ENCODE measurements around the gene PNMA6F. TPM values are rescaled to one million over a fixed set of nuclear protein-coding genes. Genes with fewer than 3 reads are reported as not detected.
A peak's percentile ranks its signal among the peaks of the same experiment; 100 is the strongest.

The PNMA6F gene
- total RNA-seq, 2 experiments from 2014 or later, result not detected

DNA sequence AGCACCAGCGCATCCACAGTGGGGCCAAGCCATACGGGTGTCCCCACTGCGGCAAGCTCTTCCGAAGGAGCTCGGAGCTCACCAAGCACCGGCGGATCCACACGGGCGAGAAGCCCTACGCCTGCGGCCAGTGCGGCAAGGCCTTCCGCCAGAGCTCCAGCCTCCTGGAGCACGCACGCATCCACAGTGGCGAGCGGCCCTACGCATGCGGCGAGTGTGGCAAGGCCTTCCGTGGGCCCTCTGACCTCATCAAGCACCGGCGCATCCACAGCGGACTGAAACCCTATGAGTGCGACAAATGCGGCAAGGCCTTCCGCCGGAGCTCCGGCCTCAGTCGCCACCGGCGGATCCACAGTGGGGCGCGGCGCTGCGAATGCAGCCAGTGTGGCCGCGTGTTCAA is 26.0 kb upstream of the PNMA6F start:
- Mint-ChIP-seq H3K27ac (no peak overlapping the region), H3K4me1 (peaks cover 34% of the 10 kb centered on the region), H3K36me3 (peaks cover 49% of the 10 kb centered on the region), H3K4me3 (no peak overlapping the region), H3K9me3 (ENCODE audit: low read depth) (no peaks in the 10 kb centered on the region), H3K27me3 (no peaks in the 10 kb centered on the region)
- DNase-seq (no peak), ATAC-seq (no peak)
- CTCF ChIA-PET, result no interaction called here

DNA sequence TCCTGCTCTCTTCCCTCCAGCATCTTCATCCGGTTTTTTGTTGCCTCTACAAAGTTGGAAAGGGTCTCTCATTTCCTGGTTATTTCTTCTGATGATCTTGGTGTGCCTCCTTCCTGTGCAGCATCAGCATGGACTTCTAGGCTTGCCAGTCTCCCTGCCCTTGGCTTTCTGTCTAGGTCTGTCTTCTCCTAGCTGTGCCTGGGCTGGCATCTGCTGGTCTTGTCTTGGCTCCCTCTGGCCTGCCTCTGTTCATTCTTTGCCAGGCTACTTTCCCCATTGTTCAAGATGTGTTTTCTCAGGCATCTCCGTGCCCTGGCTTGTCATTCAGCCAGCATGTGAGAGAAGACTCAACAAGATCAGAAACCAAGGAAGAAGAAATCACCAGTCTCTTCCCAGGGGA is 22.1 kb upstream of the PNMA6F start:
- Mint-ChIP-seq H3K9me3 (ENCODE audit: low read depth) (no peaks in the 10 kb centered on the region), H3K4me3 (peak overlapping the region; percentile 40), H3K27me3 (no peaks in the 10 kb centered on the region), H3K4me1 (peaks cover 50% of the 10 kb centered on the region), H3K27ac (peak overlapping the region; percentile 90), H3K36me3 (peaks cover 64% of the 10 kb centered on the region)
- no peak for ATAC-seq
- CTCF ChIA-PET, result interaction anchor here (1.3 to 1.4 kb wide), 2 partner anchors 56 to 163 kb away, joined by 3 to 4 read pairs; no protein-coding TSS in a partner anchor
- DNase-seq, result no peak

DNA sequence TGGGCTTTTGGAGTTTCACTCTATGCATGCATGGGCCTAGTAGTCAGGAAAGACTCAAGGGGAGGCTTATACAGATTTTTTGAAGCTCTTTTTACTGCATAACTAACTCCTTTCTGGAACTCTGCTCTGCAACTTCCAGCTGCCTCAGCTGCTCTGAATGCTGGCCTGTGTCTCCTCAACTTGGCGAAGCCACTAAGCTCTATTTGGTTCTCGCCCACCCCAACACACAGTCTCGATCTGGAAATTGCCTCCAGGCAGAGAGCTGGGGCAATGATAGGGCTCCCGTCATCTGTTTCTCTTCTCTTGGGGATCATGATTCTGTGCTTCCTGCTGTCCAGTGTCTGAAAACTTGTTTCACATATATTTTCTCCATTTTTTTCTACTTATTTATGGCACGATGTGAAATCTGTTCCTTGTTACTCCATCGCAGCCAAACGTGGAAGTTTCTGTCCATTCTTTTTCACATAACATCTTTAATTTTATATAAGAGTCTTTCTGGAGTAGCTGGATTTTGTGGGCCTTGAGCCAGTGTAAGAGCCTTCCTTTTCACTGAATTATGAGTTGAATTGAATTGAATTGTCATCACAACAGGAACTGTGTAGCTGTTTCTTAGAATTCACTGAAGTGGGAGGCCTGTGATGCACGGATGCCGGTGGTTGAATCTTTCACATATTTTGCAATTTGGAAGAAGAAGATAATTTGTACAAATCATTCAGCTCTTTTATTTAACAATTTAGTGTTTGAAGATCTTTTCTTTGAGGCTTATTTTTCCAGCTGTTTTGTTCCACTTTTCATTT is 21.4 kb upstream of the PNMA6F start:
- Mint-ChIP-seq H3K36me3 (peaks cover 66% of the 10 kb centered on the region), H3K4me1 (peaks cover 51% of the 10 kb centered on the region), H3K27me3 (no peaks in the 10 kb centered on the region), H3K9me3 (ENCODE audit: low read depth) (no peaks in the 10 kb centered on the region), H3K27ac (peak overlapping the region; percentile 90), H3K4me3 (peak overlapping the region; percentile 40)
- peak; percentile 55 for ATAC-seq
- CTCF ChIA-PET, result interaction anchor here (1.3 to 1.4 kb wide), 2 partner anchors 56 to 164 kb away, joined by 3 to 4 read pairs; no protein-coding TSS in a partner anchor
- no peak for DNase-seq

DNA sequence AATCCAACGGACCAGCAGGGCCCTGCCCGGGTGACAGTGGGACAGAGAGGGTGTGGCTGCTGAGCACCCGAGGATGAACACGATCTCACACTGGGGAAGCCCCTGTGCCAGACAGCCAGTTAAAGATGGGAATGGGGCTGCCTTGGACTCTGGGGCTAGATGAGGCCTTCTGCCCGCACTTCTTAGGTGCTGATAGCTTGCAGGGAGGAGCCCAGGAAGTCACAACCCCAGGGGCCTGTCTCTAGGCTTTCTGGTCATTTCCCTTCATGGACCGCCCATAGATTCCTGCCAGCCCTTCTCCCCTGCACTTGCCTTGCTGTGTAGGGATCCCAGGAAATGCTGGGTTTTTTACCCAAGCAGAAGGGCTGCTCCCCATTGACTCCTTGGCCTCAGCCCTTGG is 18.5 kb upstream of the PNMA6F start:
- Mint-ChIP-seq H3K27ac (no peak overlapping the region), H3K4me1 (peaks cover 75% of the 10 kb centered on the region), H3K36me3 (peaks cover 67% of the 10 kb centered on the region), H3K4me3 (no peak overlapping the region), H3K27me3 (no peaks in the 10 kb centered on the region), H3K9me3 (ENCODE audit: low read depth) (no peaks in the 10 kb centered on the region)
- no peak for DNase-seq
- no peak for ATAC-seq
- CTCF ChIA-PET, result no interaction called here

DNA sequence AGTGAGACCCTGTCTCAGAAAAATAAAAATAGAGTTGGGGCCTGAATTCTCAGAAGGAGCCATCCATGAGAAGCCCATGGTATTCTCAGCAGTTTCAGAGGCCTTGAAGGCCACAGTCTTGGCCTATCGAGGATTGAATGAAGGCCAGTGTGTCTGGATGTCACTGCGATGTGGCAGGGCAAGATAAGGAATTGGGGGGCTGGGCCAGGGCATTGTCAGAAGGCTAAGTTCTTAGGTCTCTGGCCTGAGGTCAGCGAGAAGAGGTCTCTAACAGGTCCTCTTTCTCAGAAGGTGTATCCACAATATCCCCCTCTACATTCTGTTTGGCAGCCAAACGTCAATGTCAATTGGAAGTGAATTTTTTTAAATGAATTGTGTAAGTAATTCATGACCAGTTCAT is 18.1 kb upstream of the PNMA6F start:
- H3K27me3 Mint-ChIP-seq, result no peaks in the 10 kb centered on the region
- H3K4me3 Mint-ChIP-seq, result no peak overlapping the region
- CTCF ChIA-PET, result no interaction called here
- peaks cover 76% of the 10 kb centered on the region for H3K4me1 Mint-ChIP-seq
- no peak for DNase-seq
- H3K9me3 Mint-ChIP-seq (ENCODE audit: low read depth), result no peaks in the 10 kb centered on the region
- peaks cover 64% of the 10 kb centered on the region for H3K36me3 Mint-ChIP-seq
- no peak for ATAC-seq
- H3K27ac Mint-ChIP-seq, result no peak overlapping the region

DNA sequence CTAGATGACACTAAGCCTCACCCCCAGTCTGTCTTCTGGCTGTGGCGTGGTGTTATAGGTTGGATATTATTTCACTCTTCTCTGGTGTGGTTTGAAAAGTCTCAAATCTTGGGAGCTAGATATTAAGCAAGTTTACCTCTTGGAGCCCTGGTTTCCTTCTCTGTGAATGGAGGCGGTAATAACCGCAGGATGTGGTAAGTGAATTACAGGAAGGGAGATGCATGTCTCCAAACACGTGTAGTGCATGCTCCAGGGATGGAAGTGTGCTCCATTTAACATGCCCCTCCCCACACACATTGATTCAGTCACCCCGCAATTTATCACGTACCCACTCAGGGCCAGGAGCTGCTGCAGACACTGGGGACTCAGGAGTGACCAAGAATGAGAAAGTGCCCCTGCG is 17.3 kb upstream of the PNMA6F start:
- CTCF ChIA-PET, result no interaction called here
- H3K27me3 Mint-ChIP-seq, result no peaks in the 10 kb centered on the region
- DNase-seq (no peak), ATAC-seq (no peak)
- peaks cover 72% of the 10 kb centered on the region for H3K4me1 Mint-ChIP-seq
- no peak overlapping the region for H3K27ac Mint-ChIP-seq
- H3K4me3 Mint-ChIP-seq, result no peak overlapping the region
- H3K9me3 Mint-ChIP-seq (ENCODE audit: low read depth), result no peaks in the 10 kb centered on the region
- peaks cover 57% of the 10 kb centered on the region for H3K36me3 Mint-ChIP-seq

DNA sequence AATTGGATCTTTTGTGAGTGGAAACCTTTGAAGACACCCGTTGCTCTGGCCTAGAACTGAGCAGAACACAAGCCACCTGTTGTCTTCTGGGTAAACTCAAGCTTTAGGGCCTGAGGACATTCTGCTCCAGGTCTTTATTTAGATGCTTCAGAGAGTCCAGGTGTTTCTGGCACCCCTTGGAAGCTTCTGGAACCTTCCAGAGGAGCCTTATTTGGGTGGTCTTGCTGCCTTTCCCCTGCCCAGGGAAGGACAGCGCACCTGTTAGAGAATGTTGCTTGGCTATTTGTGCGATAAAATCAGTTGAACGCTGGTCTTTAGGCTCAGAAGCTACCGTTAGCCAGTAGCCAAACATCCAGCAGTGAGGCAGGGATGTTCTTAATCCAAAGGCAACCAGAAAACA is 15.4 kb upstream of the PNMA6F start:
- Mint-ChIP-seq H3K4me1 (peaks cover 57% of the 10 kb centered on the region), H3K9me3 (ENCODE audit: low read depth) (no peaks in the 10 kb centered on the region), H3K4me3 (no peak overlapping the region), H3K27me3 (peaks cover 2% of the 10 kb centered on the region), H3K27ac (no peak overlapping the region), H3K36me3 (peaks cover 42% of the 10 kb centered on the region)
- ATAC-seq (no peak), DNase-seq (no peak)
- CTCF ChIA-PET, result no interaction called here

DNA sequence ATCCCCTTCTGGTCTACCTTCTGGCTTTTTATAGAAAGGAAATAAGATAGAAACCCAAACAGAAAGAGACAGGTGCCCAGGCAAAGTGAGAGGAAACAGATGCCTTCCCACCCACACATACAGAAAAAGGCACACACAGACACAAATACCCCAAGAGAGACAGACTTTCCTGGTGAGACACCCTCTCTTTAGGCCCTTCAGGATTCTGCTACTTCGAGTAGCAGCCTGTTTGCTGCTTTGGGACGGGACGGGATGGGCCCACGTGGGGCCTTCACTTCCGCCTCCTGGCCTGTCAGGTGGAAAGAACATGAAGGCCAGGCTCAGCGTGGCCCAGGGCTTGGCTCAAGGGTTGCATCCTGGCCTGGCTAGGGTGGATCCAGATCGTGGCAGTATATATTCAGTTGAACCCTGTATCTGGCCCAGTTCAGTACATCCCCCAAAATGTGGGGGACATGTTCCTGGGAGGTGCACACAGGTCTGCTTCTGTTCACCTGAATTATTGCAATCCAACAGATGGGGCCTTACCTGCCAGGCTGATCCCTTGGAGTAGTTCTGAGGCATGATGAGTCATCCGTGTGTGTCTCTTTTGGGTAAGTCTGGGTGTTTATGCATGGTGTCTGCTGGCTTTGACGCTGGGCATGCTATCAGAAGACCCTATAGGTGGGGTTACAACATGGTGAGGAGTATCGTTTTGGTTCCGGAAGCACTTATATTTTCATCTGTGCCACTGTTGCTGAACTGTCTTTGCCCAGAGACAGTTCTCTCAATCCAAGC is 14.7 kb upstream of the PNMA6F start:
- no peak for DNase-seq
- peak overlapping the region; percentile 83 for H3K4me3 Mint-ChIP-seq
- CTCF ChIA-PET, result no interaction called here
- no peaks in the 10 kb centered on the region for H3K9me3 Mint-ChIP-seq (ENCODE audit: low read depth)
- no peak for ATAC-seq
- peaks cover 35% of the 10 kb centered on the region for H3K36me3 Mint-ChIP-seq
- H3K27me3 Mint-ChIP-seq, result peaks cover 5% of the 10 kb centered on the region
- peaks cover 50% of the 10 kb centered on the region for H3K4me1 Mint-ChIP-seq
- peak overlapping the region; percentile 43 for H3K27ac Mint-ChIP-seq

DNA sequence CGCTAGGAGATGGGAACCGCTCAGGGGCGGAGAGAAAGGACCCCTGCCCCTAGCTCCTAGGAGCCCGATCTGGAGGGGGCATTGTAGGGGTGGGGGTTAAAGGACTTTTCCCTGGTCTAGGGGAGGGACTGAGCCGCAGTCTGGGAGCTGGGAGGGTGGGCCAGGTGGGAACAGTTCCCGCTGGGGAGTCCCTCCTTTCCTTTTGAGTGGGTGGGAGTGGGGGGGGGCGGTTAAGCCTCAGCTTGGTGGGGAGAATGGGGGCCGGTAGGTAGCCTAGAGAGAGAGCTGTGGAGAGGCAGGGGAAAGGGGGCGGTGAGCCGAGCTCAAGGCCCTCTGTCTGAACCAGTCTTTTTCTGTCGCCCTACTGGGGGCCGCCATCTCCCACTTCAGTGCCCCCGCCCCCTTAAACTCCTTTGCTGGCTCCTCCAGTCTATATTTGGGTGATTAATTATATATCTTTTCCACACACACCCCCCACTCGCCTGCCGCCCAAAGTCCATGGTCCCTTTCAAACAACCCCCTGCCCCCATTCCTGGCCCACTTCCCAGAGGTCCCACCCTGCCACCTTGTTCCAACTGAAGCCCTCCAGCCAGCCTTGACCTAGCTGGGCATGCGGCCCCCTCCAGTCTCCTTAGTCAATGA is 13.2 kb upstream of the PNMA6F start:
- Mint-ChIP-seq H3K27me3 (peaks cover 10% of the 10 kb centered on the region), H3K4me3 (peak overlapping the region; percentile 83), H3K4me1 (peaks cover 46% of the 10 kb centered on the region), H3K36me3 (peaks cover 26% of the 10 kb centered on the region), H3K9me3 (ENCODE audit: low read depth) (no peaks in the 10 kb centered on the region), H3K27ac (peak overlapping the region; percentile 88)
- ATAC-seq (no peak), DNase-seq (no peak)
- CTCF ChIA-PET, result interaction anchor here (1.0 kb wide), 1 partner anchor 135 kb away, joined by 3 read pairs; the partner anchor contains the start of gene HAUS7

DNA sequence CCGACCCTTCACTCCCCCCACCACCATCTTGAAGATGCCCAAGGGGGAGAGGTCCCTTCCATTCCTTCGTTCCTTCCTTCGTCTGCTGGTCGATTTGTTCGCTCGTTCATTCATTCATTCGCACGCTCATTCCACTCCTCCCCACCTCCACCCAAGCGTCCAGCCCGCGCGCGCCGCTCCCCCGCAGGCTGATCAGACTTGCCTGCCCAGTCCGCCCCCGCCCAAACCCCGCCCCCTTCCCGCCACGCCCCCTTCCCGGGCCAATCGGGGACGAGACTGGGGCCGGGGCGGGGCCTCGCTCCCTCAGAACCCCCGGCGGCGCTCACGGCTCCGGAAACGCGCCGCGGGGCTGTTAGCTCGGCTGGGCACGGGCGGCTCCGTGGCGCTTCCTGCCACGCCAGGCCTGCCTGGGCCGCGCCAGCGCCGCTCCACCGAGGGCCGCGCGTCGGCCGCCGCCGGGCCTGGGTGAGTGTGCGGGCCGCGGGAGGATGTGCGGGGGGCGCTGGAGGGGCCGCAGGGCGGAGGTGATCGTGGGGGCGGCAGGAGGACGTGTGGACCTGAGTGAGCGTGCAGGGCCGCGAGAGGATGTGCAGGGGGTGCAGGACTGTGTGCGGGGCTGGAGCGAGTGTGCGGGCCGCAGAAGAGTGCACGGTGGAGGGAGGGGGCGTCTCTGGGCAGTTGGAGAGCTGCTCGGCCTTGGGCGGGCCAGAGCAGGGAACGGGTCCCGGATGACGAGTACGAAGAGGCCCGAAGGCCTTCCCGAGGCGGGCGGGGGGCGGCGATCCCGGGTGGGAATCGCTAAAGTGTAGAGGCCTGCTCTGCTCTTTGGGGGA is 12.5 kb upstream of the PNMA6F start, which contains the start of gene ZNF275:
Gene ZNF275, plus strand, starts transcription at position 333 of the 833 bp plus-strand sequence. CDS start 2,527 bp downstream, outside the sequence.
- H3K27me3 Mint-ChIP-seq, result peaks cover 13% of the 10 kb centered on the region
- CTCF ChIA-PET, result interaction anchor here (1.0 kb wide), 1 partner anchor 136 kb away, joined by 3 read pairs; the partner anchor contains the start of gene HAUS7
- ATAC-seq (peak; percentile 99), DNase-seq (peak; percentile 82)
- H3K4me3 Mint-ChIP-seq, result peak within 1 kb of the TSS; percentile 83
- peaks cover 24% of the 10 kb centered on the region for H3K36me3 Mint-ChIP-seq
- no peaks in the 10 kb centered on the region for H3K9me3 Mint-ChIP-seq (ENCODE audit: low read depth)
- peak within 1 kb of the TSS; percentile 88 for H3K27ac Mint-ChIP-seq
- peaks cover 42% of the 10 kb centered on the region for H3K4me1 Mint-ChIP-seq

DNA sequence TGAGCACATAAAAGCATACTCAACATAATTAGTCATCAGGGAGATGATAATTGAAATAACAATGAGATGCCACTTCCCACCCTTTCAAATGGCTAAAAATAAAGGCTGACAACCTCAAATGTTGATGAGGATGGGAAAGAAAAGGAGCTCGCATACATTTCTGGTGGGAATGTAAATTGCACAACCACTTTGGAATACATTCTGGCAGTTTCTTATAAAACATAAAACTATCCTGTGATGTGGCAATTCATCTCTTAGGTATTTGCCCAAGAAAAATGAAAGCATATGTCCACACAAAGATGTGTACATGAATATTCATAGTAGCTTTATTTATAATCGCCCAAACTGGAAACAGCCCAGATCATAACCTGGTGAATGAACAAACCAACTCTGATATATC is 11.7 kb upstream of the PNMA6F start:
- H3K27ac Mint-ChIP-seq, result no peak overlapping the region

DNA sequence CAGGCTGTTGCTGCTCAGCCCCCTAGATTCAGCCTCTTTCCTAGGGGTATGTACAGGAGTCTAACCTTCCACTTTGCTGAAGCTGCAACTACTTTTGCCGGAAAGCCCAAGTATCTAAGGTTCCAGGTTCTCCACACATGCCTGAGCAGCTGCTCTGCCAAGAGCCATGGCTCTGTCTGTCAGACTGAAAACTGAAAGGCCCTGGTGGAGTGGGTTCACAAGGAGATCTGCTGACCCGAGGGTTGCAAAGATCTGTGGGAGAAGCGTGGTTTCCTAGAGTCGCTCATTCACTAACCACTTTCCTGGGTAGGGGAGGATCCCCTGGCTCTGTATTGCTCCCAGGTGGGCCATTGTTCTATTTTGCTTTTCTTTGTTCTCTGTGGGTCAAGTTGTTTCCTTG is 6.0 kb upstream of the PNMA6F start:
- no peak for ATAC-seq
- H3K4me3 Mint-ChIP-seq, result no peak overlapping the region
- no peak for DNase-seq
- H3K27ac Mint-ChIP-seq, result no peak overlapping the region
- peaks cover 55% of the 10 kb centered on the region for H3K27me3 Mint-ChIP-seq
- H3K36me3 Mint-ChIP-seq, result no peaks in the 10 kb centered on the region
- H3K9me3 Mint-ChIP-seq (ENCODE audit: low read depth), result no peaks in the 10 kb centered on the region
- H3K4me1 Mint-ChIP-seq, result peaks cover 2% of the 10 kb centered on the region
- CTCF ChIA-PET, result no interaction called here

More for the DNA sequence above, 11.7 kb upstream of the PNMA6F start:
- Mint-ChIP-seq H3K9me3 (ENCODE audit: low read depth) (no peaks in the 10 kb centered on the region), H3K4me1 (peaks cover 34% of the 10 kb centered on the region), H3K36me3 (peaks cover 16% of the 10 kb centered on the region), H3K4me3 (peak overlapping the region; percentile 83), H3K27me3 (peaks cover 18% of the 10 kb centered on the region)
- ATAC-seq (no peak), DNase-seq (no peak)
- CTCF ChIA-PET, result no interaction called here

All from activated CD8-positive, alpha-beta memory T cell treated with anti-CD3 and anti-CD28 coated beads, Interleukin-2, amount 10 ng/mL, durations not matched to agents 7 days and 5 days (primary cell).